H1 (cell line): ENCODE results near the gene PTX4. TPM values are rescaled to one million over a fixed set of nuclear protein-coding genes. Genes with fewer than 3 reads are reported as not detected.

Experiments used
- CBX8 ChIP-seq: fragments of 300-800, 300-1000 bp; sonication (generic); IDR thresholded peaks from 2 replicates; pipeline ENCODE4 v1.7.1; 2016; ENCODE audit warnings: low read depth, low read length, borderline replicate concordance
- CHD2 ChIP-seq: IDR thresholded peaks from 2 replicates; pipeline ENCODE4 v1.6.1; 2012; ENCODE audit warnings: low read length, improper control_type of control experiment
- JUND ChIP-seq: IDR thresholded peaks from 2 replicates; pipeline ENCODE4 v1.6.1; 2011; ENCODE audit warnings: mild to moderate bottlenecking, improper control_type of control experiment, low read length
- POLR2AphosphoS5 ChIP-seq: IDR thresholded peaks from 2 replicates; pipeline ENCODE4 v1.6.1; 2011; ENCODE audit warnings: low read depth, low read length
- RFX5 ChIP-seq: IDR thresholded peaks from 2 replicates; pipeline ENCODE4 v1.6.1; 2011; ENCODE audit warnings: low read depth, low read length, improper control_type of control experiment, borderline replicate concordance
- RNF2 ChIP-seq: fragments of 200-900, 300-1000 bp; sonication (generic); IDR thresholded peaks from 2 replicates; pipeline ENCODE4 v1.7.1; 2016; ENCODE audit warnings: borderline replicate concordance, low read depth, mild to moderate bottlenecking, antibody characterized with exemption, low read length; ENCODE audit not compliant: poor library complexity, severe bottlenecking; ENCODE audit errors: missing control alignments
- RXRA ChIP-seq: IDR thresholded peaks from 2 replicates; pipeline ENCODE4 v1.6.1; 2011; ENCODE audit warnings: low read depth, mild to moderate bottlenecking, low read length, moderate library complexity; ENCODE audit not compliant: insufficient read depth
- SRF ChIP-seq: IDR thresholded peaks from 2 replicates; pipeline ENCODE4 v1.6.1; 2011; ENCODE audit warnings: mild to moderate bottlenecking, low read depth, low read length, moderate library complexity
- YY1 ChIP-seq: IDR thresholded peaks from 2 replicates; pipeline ENCODE4 v1.6.1; 2011; ENCODE audit warnings: low read depth, mild to moderate bottlenecking, low read length
- polyA plus RNA-seq, 7 experiments: library from polyadenylated mRNA; depleted of rRNA in 3 of 7; stranded (reverse) in 5 of 7; unstranded in 2 of 7; fragments of >200 nt in 5 of 7; fragments of 200-250 nt in 2 of 7; gene quantifications; 1 replicate in 5 of 7; 2 replicates in 1 of 7; 4 replicates in 1 of 7; pipeline versions ENCODE4 v1.2.1 to v1.2.3, GENCODE V29; 2011 to 2013; ENCODE audit warnings: missing spikeins in 2 of 7, mixed read lengths in 2 of 7
- total RNA-seq: library from RNA; stranded (reverse); fragmentation: NEBNext Ultra II Directional; extraction: Animal tissue kit (Norgen Biotek cat#: 25700); gene quantifications from 2 replicates; pipeline ENCODE4 v1.2.1, GENCODE V29; 2021
- TF ChIP-seq, protein P1 (sequence below): fragments of 300-600 bp; sonication (generic); IDR thresholded peaks from 2 replicates; pipeline ENCODE4 v1.7.1; 2012; ENCODE audit warnings: low read length, moderate library complexity, mild to moderate bottlenecking, inconsistent platforms; ENCODE audit not compliant: insufficient replicate concordance

The PTX4 gene
- total and polyA plus RNA-seq, 2 of the 8 experiments (the other 6 are each of a cell fraction or from before 2014, with no cell fraction given) = not detected

DNA sequence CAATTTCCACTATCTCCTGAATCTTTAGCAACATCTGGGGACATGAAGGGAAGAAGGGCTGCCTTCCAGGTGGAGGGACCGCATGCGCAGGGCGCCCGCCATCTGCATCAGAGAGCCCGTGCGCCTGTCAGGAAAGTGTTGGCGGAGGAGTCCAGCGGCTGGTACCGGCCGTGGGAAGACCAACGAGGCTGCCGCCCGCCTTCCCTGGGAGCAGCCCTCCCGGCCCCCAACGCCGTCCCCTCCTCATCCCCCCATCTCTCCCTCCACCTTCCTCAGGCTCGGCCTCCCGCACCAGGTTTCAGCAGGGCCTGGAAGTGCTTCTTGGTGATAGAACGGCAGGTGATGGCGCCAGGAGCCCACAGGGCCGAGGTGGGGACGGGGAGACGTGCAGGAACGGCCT, 22.7 kb downstream of the PTX4 start (continued):
- TF ChIP-seq, protein P1, sequence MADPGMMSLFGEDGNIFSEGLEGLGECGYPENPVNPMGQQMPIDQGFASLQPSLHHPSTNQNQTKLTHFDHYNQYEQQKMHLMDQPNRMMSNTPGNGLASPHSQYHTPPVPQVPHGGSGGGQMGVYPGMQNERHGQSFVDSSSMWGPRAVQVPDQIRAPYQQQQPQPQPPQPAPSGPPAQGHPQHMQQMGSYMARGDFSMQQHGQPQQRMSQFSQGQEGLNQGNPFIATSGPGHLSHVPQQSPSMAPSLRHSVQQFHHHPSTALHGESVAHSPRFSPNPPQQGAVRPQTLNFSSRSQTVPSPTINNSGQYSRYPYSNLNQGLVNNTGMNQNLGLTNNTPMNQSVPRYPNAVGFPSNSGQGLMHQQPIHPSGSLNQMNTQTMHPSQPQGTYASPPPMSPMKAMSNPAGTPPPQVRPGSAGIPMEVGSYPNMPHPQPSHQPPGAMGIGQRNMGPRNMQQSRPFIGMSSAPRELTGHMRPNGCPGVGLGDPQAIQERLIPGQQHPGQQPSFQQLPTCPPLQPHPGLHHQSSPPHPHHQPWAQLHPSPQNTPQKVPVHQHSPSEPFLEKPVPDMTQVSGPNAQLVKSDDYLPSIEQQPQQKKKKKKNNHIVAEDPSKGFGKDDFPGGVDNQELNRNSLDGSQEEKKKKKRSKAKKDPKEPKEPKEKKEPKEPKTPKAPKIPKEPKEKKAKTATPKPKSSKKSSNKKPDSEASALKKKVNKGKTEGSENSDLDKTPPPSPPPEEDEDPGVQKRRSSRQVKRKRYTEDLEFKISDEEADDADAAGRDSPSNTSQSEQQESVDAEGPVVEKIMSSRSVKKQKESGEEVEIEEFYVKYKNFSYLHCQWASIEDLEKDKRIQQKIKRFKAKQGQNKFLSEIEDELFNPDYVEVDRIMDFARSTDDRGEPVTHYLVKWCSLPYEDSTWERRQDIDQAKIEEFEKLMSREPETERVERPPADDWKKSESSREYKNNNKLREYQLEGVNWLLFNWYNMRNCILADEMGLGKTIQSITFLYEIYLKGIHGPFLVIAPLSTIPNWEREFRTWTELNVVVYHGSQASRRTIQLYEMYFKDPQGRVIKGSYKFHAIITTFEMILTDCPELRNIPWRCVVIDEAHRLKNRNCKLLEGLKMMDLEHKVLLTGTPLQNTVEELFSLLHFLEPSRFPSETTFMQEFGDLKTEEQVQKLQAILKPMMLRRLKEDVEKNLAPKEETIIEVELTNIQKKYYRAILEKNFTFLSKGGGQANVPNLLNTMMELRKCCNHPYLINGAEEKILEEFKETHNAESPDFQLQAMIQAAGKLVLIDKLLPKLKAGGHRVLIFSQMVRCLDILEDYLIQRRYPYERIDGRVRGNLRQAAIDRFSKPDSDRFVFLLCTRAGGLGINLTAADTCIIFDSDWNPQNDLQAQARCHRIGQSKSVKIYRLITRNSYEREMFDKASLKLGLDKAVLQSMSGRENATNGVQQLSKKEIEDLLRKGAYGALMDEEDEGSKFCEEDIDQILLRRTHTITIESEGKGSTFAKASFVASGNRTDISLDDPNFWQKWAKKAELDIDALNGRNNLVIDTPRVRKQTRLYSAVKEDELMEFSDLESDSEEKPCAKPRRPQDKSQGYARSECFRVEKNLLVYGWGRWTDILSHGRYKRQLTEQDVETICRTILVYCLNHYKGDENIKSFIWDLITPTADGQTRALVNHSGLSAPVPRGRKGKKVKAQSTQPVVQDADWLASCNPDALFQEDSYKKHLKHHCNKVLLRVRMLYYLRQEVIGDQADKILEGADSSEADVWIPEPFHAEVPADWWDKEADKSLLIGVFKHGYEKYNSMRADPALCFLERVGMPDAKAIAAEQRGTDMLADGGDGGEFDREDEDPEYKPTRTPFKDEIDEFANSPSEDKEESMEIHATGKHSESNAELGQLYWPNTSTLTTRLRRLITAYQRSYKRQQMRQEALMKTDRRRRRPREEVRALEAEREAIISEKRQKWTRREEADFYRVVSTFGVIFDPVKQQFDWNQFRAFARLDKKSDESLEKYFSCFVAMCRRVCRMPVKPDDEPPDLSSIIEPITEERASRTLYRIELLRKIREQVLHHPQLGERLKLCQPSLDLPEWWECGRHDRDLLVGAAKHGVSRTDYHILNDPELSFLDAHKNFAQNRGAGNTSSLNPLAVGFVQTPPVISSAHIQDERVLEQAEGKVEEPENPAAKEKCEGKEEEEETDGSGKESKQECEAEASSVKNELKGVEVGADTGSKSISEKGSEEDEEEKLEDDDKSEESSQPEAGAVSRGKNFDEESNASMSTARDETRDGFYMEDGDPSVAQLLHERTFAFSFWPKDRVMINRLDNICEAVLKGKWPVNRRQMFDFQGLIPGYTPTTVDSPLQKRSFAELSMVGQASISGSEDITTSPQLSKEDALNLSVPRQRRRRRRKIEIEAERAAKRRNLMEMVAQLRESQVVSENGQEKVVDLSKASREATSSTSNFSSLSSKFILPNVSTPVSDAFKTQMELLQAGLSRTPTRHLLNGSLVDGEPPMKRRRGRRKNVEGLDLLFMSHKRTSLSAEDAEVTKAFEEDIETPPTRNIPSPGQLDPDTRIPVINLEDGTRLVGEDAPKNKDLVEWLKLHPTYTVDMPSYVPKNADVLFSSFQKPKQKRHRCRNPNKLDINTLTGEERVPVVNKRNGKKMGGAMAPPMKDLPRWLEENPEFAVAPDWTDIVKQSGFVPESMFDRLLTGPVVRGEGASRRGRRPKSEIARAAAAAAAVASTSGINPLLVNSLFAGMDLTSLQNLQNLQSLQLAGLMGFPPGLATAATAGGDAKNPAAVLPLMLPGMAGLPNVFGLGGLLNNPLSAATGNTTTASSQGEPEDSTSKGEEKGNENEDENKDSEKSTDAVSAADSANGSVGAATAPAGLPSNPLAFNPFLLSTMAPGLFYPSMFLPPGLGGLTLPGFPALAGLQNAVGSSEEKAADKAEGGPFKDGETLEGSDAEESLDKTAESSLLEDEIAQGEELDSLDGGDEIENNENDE = no peak
- TF ChIP-seq RNF2 (no peak), RFX5 (no peak), SRF (no peak), POLR2AphosphoS5 (no peak), CHD2 (no peak), JUND (no peak), YY1 (no peak), CBX8 (no peak), RXRA (no peak)
